Fibroblast of mammary gland (primary cell): ENCODE data around the gene TSKU.
"Not testable (repeated sequence)": the region's sequence is repeated elsewhere in the genome, so short reads cannot be mapped to it uniquely, and the experiment has no call there.

Experiments
- DNase-seq: peaks from one replicate; pipeline ENCODE4 v3.0.0-alpha.2; 2010; ENCODE audit warnings: low read depth
- H3K4me3 ChIP-seq: 2 replicates; pipeline ENCODE4 v1.5.1; 2011; ENCODE audit warnings: low read depth, mild to moderate bottlenecking, low read length, moderate library complexity; ENCODE audit not compliant: control insufficient read depth
- TF ChIP-seq, protein P1 (sequence below): conservative IDR thresholded peaks from 2 replicates; pipeline ENCODE4 v1.5.1; 2011; ENCODE audit warnings: low read depth, low read length, inconsistent platforms; ENCODE audit not compliant: control insufficient read depth, insufficient read depth

Gene TSKU

DNA sequence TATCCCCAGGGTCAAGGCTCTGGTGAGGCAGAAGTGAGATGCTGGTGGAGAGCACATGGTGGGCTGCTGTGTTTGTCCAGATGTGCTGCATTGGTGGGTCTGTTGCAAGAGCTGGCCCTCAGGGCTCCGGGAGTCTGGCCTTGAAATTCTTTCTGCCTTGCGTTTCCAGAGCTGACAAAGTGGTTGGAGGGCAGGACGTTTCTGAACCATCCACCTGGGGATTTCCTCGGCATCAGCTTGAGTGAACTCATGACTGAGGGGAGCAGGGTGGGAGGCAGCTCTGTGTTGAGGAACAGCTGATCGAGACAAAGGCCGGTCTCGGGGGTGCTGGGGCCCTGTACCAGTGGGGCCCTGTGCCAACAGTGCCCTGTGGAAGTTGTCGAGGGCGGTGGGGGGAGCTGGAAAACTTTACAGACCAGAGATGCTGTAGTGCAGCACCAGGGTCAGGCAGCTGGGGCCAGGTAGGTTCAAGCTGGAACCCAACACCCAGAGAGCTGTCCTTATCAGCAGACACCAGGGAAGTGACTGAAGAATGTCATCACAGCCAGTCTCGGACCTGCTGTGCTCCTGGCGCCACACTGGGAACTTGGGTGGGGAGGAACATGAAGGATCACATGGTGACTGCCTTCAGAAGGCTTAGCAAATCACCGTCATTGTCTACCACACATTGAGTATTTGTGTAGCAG is 4.9 kb downstream of the TSKU start:
- no peak overlapping the region for H3K4me3 ChIP-seq
- TF ChIP-seq, protein P1, sequence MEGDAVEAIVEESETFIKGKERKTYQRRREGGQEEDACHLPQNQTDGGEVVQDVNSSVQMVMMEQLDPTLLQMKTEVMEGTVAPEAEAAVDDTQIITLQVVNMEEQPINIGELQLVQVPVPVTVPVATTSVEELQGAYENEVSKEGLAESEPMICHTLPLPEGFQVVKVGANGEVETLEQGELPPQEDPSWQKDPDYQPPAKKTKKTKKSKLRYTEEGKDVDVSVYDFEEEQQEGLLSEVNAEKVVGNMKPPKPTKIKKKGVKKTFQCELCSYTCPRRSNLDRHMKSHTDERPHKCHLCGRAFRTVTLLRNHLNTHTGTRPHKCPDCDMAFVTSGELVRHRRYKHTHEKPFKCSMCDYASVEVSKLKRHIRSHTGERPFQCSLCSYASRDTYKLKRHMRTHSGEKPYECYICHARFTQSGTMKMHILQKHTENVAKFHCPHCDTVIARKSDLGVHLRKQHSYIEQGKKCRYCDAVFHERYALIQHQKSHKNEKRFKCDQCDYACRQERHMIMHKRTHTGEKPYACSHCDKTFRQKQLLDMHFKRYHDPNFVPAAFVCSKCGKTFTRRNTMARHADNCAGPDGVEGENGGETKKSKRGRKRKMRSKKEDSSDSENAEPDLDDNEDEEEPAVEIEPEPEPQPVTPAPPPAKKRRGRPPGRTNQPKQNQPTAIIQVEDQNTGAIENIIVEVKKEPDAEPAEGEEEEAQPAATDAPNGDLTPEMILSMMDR, result no peak
- DNase-seq, result peak; percentile 79

DNA sequence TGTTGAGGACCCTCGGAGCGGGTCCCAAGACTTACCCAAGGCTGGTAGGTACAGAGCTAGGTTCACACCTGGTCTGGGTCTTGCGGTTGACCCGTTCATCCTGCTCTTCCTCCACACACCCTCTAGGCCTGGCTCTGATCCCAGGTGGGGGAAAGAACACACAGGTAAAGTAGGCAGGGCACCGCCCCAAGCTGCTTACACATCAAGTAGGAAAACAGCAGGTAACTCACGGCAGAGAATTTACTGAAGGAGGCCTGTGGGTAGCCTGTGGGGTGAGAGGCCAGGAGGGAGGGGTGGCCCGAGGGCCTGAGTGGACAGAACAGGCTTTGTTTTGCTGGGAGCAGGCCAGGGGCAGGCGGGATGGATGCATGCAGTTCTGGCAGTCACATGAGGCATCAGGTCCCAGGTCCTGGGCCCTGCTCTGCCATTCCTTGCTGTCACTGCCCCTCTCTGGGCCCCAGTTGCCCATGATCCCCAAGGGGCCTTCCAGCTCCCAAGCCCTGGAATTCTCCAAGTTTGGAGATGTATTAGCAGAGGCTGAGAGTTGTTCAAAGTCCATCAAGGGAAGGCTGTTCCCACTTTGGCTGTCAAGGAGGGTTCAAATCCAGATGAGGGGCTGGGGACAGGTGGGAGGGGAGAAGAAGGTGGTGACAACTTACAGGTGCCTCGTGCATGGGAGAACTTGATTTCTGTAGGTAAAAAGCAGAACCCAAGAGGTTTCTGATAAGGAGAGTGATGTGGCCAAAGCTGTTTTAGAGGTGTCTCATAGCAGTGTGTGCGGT is 5.7 kb downstream of the TSKU start:
- DNase-seq, result no peak
- TF ChIP-seq, protein P1, result no peak
- no peak overlapping the region for H3K4me3 ChIP-seq

DNA sequence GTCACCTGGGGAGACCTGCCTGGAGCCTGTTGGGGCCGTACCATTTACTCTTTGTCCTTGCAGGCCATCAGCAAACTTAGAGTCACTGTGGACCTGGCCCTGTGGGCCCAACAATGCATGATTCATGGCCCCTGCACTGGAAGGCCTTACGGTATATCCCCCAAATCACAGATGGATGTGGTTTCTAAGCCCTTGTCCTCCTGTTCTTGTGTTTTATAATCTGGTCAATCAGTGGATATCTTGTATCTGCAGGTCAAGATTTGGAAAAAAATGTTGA is 6.2 kb downstream of the TSKU start:
- no peak for DNase-seq
- H3K4me3 ChIP-seq, result no peak overlapping the region
- TF ChIP-seq, protein P1, result no peak

DNA sequence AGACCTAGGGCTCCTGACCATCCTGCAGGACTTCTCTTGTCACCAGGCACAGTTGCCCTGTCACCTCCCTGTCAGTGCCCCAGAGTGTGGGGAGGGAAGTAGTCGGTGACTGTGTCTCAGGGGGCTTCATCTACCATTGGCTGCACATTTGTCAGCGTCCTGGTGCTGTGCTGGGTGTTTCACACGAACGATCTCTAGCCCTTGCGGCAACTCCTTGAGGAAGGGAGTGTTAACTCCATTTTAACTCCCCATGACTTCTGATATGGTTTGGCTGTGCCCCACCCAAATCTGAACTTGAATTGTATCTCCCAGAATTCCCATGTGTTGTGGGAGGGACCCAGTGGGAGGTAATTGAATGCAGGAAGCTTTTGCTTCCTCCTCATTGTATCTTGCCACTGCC is 7.1 kb downstream of the TSKU start:
- H3K4me3 ChIP-seq, result no peak overlapping the region
- no peak for DNase-seq
- TF ChIP-seq, protein P1, result no peak

DNA sequence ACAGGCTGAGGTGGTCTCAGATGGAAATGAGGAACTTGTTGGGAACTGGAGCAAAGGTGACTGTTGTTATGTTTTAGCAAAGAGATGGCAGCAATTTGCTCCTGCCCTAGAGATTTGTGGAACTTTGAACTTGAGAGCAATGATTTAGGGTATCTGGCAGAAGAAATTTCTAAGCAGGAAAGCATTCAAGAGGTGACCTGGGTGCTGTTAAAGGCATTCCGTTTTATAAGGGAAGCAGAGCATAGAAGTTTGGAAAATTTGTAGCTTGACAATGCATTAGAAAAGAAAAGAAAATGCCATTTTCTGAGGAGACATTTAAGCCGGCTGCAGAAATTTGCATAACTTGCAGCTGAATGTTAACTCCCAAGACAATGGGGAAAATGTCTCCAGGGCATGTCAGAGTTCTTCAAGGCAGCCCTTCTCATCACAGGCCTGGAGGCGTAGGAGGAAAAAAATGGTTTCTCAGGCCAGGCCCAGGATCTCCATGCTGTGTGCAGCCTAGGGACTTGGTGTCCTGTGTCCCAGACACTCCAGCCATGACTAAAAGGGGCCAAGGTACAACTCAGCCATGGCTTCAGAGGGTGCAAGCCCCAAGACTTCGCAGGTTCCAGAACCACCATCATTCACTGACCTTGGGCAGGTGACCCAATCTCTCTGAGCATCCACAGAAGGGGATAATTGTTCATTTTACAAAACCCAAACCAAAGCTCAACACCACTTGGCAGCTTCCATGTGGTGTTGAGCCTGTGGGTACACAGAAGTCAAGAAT is 8.0 kb downstream of the TSKU start:
- not testable (repeated sequence) for DNase-seq, H3K4me3 ChIP-seq

DNA sequence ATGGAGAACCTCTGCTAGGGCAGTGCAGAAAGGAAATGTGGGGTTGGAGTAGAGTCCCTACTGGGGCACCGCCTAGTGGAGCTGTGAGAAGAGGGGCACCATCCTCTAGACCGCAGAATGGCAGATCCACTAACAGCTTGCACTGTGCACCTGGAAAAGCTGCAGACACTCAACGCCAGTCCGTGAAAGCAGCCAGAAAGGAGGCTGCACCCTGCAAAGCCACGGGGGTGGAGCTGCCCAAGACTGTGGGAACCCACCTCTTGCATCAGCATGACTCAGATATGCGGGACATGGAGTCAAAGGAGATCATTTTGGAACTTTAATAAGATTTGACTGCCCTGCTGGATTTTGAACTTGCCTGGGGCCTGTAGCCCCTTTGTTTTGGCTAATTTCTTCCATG is 8.7 kb downstream of the TSKU start:
- H3K4me3 ChIP-seq, result no peak overlapping the region
- TF ChIP-seq, protein P1, result no peak
- DNase-seq, result peak; percentile 83
